ENCODE results near the gene PTPN6.
"Not testable (repeated sequence)": the region's sequence is repeated elsewhere in the genome, so short reads cannot be mapped to it uniquely, and the experiment has no call there.

Gene PTPN6

GRCh38 chr12:6950811-6951540 is at the start of gene PTPN6:
PTPN6 (plus strand) TSS chr12:6951356; CDS start chr12:6951513, 157 bp downstream.
- DNase-seq (ENCODE audit: low read depth in 2 of 2): no peak

GRCh38 chr12:6902448-6902847 is 48.7 kb upstream of the PTPN6 start:
- DNase-seq (ENCODE audit: low read depth in 2 of 2): no peak

- no peak for DNase-seq (ENCODE audit: low read depth in 2 of 2)
Observed at GRCh38 chr12:6903722-6904121, 47.4 kb upstream of the PTPN6 start.

GRCh38 chr12:6904280-6905276 is 46.6 kb upstream of the PTPN6 start, which contains the start of gene LRRC23:
LRRC23 (plus strand) TSS chr12:6904822; CDS start chr12:6905634, 812 bp downstream.
- peak; percentile 97 to 99 for DNase-seq (ENCODE audit: low read depth in 2 of 2)

GRCh38 chr12:6905414-6906040 is 45.6 kb upstream of the PTPN6 start:
- no peak for DNase-seq (ENCODE audit: low read depth in 2 of 2)

GRCh38 chr12:6908141-6908540 is 43.0 kb upstream of the PTPN6 start:
- not testable (repeated sequence) for DNase-seq (ENCODE audit: low read depth in 2 of 2)

GRCh38 chr12:6909421-6910145 is 41.6 kb upstream of the PTPN6 start:
- no peak for DNase-seq (ENCODE audit: low read depth in 2 of 2)

GRCh38 chr12:6912164-6912935 is 38.8 kb upstream of the PTPN6 start:
- no peak for DNase-seq (ENCODE audit: low read depth in 2 of 2)

- peak; percentile 69 to 72 for DNase-seq (ENCODE audit: low read depth in 2 of 2)
Observed at GRCh38 chr12:6914246-6914946, 36.8 kb upstream of the PTPN6 start, which contains the start of gene ENO2. ENO2 (plus strand) TSS chr12:6914580; CDS start chr12:6915833, 1,253 bp downstream.

GRCh38 chr12:6914947-6915788 is 36.0 kb upstream of the PTPN6 start:
- DNase-seq (ENCODE audit: low read depth in 2 of 2): no peak

GRCh38 chr12:6915789-6916285 is 35.3 kb upstream of the PTPN6 start:
- no peak for DNase-seq (ENCODE audit: low read depth in 2 of 2)

- no peak for DNase-seq (ENCODE audit: low read depth in 2 of 2)
Observed at GRCh38 chr12:6916426-6917200, 34.5 kb upstream of the PTPN6 start.

- no peak for DNase-seq (ENCODE audit: low read depth in 2 of 2)
Observed at GRCh38 chr12:6917491-6918231, 33.5 kb upstream of the PTPN6 start.

- no peak for DNase-seq (ENCODE audit: low read depth in 2 of 2)
Observed at GRCh38 chr12:6919588-6919987, 31.6 kb upstream of the PTPN6 start.

GRCh38 chr12:6921539-6921938 is 29.6 kb upstream of the PTPN6 start:
- DNase-seq (ENCODE audit: low read depth in 2 of 2): no peak

GRCh38 chr12:6921996-6922946 is 28.9 kb upstream of the PTPN6 start:
- no peak for DNase-seq (ENCODE audit: low read depth in 2 of 2)

Measured in activated CD4-positive, alpha-beta T cell treated with anti-CD3 and anti-CD28 coated beads for 24 hours (primary cell).